Left lung (tissue), 10 donors: ENCODE measurements around the gene SMYD2. TPM values are rescaled to one million over a fixed set of nuclear protein-coding genes. Genes with fewer than 3 reads are reported as not detected.

ENCODE experiments used
- ATAC-seq: fragments of 200-7000 bp; cut with Tn5 transposase; one replicate; pipeline ENCODE4 v1.9.1; 2020; ENCODE audit warnings: moderate library complexity
- DNase-seq, 4 donors: peaks; one replicate each; pipeline ENCODE4 v3.0.0-alpha.2; 2013 to 2020
- H3K27ac ChIP-seq, 2 donors: fragments of 200-600 bp; sonication (generic) in 1 of 2; one replicate each; pipeline versions ENCODE4 v1.5.0 to v1.8.0; 2020 to 2021
- H3K27me3 ChIP-seq, 2 donors: fragments of 200-600 bp; sonication (generic) in 1 of 2; one replicate each; pipeline versions ENCODE4 v1.5.0 to v1.8.0; 2020 to 2021
- H3K36me3 ChIP-seq, 2 donors: fragments of 200-600 bp; sonication (generic) in 1 of 2; one replicate each; pipeline versions ENCODE4 v1.5.0 to v1.8.0; 2020 to 2021
- H3K4me1 ChIP-seq, 2 donors: fragments of 200-600 bp; one replicate each; pipeline ENCODE4 v1.8.0; 2021
- H3K4me3 ChIP-seq, 2 donors: fragments of 200-600 bp; sonication (generic) in 1 of 2; one replicate each; pipeline versions ENCODE4 v1.5.0 to v1.8.0; 2020 to 2021; ENCODE audit warnings: mild to moderate bottlenecking in 1 of 2
- H3K9me3 ChIP-seq, 2 donors: fragments of 200-600 bp; sonication (generic) in 1 of 2; one replicate each; pipeline versions ENCODE4 v1.5.0 to v1.8.0; 2020 to 2021
- intact Hi-C, 2 donors: fragments of 100-400 bp; cut with DNase I; formaldehyde crosslinking; loops; one replicate each; pipeline versions ENCODE4 v1.11.2 to v1.14.2; 2022
- polyA plus RNA-seq, 6 donors: library from polyadenylated mRNA; unstranded; fragments of 120-200 nt; gene quantifications; one replicate each; pipeline ENCODE4 v1.2.1, GENCODE V29; 2013; ENCODE audit not compliant: insufficient read length in 6 of 6
- total RNA-seq, 2 donors: library from RNA; stranded (reverse); fragmentation: NEBNext Ultra II Directional; extraction: Animal tissue kit (Norgen Biotek cat#: 25700); gene quantifications; one replicate each; pipeline ENCODE4 v1.2.1, GENCODE V29; 2021
- TF ChIP-seq, protein P1 (sequence below), 2 donors: fragments of 200-600 bp; sonication (generic) in 1 of 2; IDR thresholded peaks; one replicate each; pipeline versions ENCODE4 v1.5.0 to v1.8.0; 2021; ENCODE audit warnings: antibody characterized with exemption in 2 of 2
- donor health status: DM: no; HTN: yes; CAD: no.
- donor health status: DM: no; HTN: no; CAD: no.

SMYD2 gene
- total and polyA plus RNA-seq, 8 donors = 33.2 to 75.5 (median 67.8) TPM

GRCh38 chr1:214377886-214378285, 96.9 kb downstream of the SMYD2 start:
- Histone ChIP-seq H3K4me3 (no peak overlapping the region), H3K9me3 (no peaks in the 10 kb centered on the region), H3K27me3 (no peaks in the 10 kb centered on the region), H3K27ac (no peak overlapping the region), H3K4me1 (peaks cover 0 to 5% of the 10 kb centered on the region in 2 donors), H3K36me3 (peaks cover 1 to 2% of the 10 kb centered on the region in 2 donors)
- TF ChIP-seq, protein P1, sequence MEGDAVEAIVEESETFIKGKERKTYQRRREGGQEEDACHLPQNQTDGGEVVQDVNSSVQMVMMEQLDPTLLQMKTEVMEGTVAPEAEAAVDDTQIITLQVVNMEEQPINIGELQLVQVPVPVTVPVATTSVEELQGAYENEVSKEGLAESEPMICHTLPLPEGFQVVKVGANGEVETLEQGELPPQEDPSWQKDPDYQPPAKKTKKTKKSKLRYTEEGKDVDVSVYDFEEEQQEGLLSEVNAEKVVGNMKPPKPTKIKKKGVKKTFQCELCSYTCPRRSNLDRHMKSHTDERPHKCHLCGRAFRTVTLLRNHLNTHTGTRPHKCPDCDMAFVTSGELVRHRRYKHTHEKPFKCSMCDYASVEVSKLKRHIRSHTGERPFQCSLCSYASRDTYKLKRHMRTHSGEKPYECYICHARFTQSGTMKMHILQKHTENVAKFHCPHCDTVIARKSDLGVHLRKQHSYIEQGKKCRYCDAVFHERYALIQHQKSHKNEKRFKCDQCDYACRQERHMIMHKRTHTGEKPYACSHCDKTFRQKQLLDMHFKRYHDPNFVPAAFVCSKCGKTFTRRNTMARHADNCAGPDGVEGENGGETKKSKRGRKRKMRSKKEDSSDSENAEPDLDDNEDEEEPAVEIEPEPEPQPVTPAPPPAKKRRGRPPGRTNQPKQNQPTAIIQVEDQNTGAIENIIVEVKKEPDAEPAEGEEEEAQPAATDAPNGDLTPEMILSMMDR (IDR thresholded peaks at IDR 0.05) = no peak
- no peak for DNase-seq
- no peak for ATAC-seq
- intact Hi-C loops = no loop called here

GRCh38 chr1:214378492-214378891, 97.5 kb downstream of the SMYD2 start:
- TF ChIP-seq, protein P1 (IDR thresholded peaks at IDR 0.05) = no peak
- Histone ChIP-seq H3K4me1 (peaks cover 0 to 5% of the 10 kb centered on the region in 2 donors), H3K27ac (no peak overlapping the region), H3K4me3 (no peak overlapping the region), H3K36me3 (peaks cover 3 to 8% of the 10 kb centered on the region in 2 donors), H3K27me3 (no peaks in the 10 kb centered on the region), H3K9me3 (no peaks in the 10 kb centered on the region)
- intact Hi-C loops = no loop called here
- DNase-seq (no peak), ATAC-seq (no peak)

- Histone ChIP-seq H3K9me3 (no peaks in the 10 kb centered on the region), H3K36me3 (peaks cover 3 to 16% of the 10 kb centered on the region in 2 donors), H3K27ac (no peak overlapping the region), H3K27me3 (no peaks in the 10 kb centered on the region), H3K4me1 (peaks cover 0 to 5% of the 10 kb centered on the region in 2 donors), H3K4me3 (no peak overlapping the region)
- DNase-seq (no peak), ATAC-seq (no peak)
- intact Hi-C loops = no loop called here
- TF ChIP-seq, protein P1 (IDR thresholded peaks at IDR 0.05) = no peak
Observed at GRCh38 chr1:214379236-214379970, 98.4 kb downstream of the SMYD2 start.

- DNase-seq = no peak
- H3K4me1 ChIP-seq = peaks cover 0 to 5% of the 10 kb centered on the region in 2 donors
- H3K4me3 ChIP-seq = no peak overlapping the region
- TF ChIP-seq, protein P1 (IDR thresholded peaks at IDR 0.05) = no peak
- no peaks in the 10 kb centered on the region for H3K27me3 ChIP-seq
- peaks cover 3 to 16% of the 10 kb centered on the region in 2 donors for H3K36me3 ChIP-seq
- intact Hi-C loops = no loop called here
- no peaks in the 10 kb centered on the region for H3K9me3 ChIP-seq
- H3K27ac ChIP-seq = no peak overlapping the region
- ATAC-seq = no peak
Observed at GRCh38 chr1:214380396-214380795, 99.4 kb downstream of the SMYD2 start.

DNA sequence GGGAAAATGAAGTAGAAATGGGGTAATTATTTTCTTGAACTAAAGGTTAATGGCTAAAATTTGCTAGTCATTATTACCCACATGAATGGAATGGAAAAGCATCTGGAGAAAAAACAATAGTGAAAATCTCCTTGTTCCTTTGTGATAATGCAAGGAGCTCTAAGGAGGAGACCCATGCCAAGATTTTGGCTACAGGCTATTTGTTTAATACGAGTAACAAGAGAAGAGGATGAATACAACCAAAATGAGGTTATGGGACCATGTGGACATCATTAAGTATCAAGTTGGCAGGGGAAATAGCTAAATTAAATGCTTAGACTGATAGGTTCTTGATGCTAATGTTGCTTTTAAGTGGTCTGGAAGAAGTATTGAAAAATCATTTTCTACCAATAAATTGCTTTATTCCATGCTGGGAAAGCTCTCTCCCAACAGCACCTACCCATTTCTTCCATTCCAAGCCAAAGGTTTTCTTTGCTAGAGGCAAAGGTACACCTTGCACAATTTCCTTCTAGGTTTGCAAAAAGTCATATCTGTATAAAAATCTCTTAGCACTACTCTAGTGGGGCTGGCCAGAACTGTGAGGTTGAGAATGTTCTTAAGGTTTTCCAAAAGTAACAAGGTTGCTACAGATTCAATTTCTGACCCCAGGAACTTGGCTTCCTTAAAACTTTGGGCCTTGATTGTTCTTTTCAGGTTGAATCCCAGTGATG, 100.2 kb downstream of the SMYD2 start:
- Histone ChIP-seq H3K27me3 (no peaks in the 10 kb centered on the region), H3K36me3 (peaks cover 3 to 16% of the 10 kb centered on the region in 2 donors), H3K4me1 (peaks cover 0 to 5% of the 10 kb centered on the region in 2 donors), H3K4me3 (no peak overlapping the region), H3K9me3 (no peaks in the 10 kb centered on the region), H3K27ac (no peak overlapping the region)
- ATAC-seq (no peak), DNase-seq (no peak)
- TF ChIP-seq, protein P1 (IDR thresholded peaks at IDR 0.05) = no peak
- intact Hi-C loops = no loop called here
